HG03108 (cell line): ENCODE measurements around the gene COL4A2.

Experiments used
- ATAC-seq: cut with Tn5 transposase; IDR thresholded peaks from one replicate; pipeline ENCODE4 v1.9.1; 2021; ENCODE audit warnings: moderate library complexity; ENCODE audit not compliant: unreplicated experiment

The COL4A2 gene

GRCh38 chr13:110466266-110466915 lies 159.3 kb downstream of the COL4A2 start:
- no peak for ATAC-seq

- no peak for ATAC-seq
Observed at GRCh38 chr13:110467516-110468110, 160.5 kb downstream of the COL4A2 start.

DNA sequence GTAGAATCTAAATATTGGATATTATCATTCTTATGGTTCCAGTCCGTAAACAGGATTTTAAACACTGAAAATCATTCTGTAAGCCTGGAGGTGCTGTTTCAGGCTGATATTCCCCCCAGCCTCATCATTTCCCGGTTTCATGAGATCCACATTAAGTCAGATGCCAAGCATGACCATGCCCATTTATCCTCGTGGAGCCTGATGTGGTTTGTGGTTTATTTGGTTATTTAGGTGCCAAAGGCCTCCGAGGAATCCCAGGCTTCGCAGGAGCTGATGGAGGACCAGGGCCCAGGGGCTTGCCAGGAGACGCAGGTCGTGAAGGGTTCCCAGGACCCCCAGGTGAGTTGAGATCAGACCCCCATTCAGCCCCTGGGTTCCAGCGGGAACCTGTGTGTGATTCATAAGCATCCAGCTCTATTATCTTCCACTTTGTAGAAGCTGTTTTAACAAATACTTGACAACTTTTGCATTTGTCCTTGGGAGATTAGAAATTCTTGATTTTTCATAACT lies 162.0 kb downstream of the COL4A2 start:
- ATAC-seq: no peak

DNA sequence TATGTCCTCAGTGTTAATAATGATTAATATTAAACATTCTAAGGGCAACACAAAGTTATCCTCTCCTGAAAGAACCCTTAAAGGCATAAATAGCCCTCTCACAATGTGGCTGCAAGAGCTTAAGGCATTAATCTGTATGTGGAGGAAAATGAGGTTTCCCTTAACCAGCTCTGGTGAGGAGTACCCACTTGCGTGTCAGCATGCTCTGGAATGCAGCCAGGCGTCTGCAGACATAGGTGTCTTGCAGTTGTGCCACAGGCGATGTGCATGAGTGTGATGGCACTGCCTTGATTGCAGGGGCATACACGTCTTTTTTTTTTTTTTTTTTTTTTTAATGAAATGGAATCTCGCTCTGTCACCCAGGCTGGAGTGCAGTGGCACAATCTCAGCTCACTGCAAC lies 162.5 kb downstream of the COL4A2 start:
- ATAC-seq: no peak

DNA sequence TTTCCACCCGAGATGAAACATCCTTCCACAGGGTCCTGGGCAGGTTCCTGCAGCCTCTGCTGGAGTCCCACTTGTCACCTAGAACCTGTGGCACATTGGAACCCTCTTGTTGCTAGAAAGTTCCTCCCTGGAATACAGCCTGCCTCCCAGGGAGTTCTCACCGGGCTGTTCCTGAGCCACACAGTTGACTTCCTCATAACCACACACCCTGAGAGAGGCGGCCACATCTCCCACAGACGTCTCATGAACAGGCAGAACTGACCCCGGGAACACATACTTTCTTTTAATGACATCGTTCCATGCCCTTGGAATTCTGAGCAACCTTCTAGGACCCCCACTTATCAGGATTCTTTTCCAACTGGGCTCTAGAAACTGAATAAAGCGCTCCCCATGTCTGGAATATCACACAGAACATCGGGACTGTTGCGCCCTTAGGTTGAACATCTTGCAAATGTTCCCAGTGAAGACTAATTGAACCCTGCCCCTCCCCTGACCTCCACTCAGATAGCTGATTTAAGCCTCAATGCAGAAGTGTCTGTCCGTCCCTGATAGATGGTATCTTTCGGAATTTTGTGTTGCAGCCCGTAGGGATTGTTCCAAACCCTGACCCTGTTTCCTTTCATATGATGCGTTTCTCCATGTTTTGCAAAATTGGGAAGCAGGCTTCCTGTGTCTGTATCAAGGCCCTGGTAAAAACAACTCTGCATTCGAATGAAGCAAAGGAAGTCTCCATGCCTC lies 163.4 kb downstream of the COL4A2 start:
- ATAC-seq: no peak

DNA sequence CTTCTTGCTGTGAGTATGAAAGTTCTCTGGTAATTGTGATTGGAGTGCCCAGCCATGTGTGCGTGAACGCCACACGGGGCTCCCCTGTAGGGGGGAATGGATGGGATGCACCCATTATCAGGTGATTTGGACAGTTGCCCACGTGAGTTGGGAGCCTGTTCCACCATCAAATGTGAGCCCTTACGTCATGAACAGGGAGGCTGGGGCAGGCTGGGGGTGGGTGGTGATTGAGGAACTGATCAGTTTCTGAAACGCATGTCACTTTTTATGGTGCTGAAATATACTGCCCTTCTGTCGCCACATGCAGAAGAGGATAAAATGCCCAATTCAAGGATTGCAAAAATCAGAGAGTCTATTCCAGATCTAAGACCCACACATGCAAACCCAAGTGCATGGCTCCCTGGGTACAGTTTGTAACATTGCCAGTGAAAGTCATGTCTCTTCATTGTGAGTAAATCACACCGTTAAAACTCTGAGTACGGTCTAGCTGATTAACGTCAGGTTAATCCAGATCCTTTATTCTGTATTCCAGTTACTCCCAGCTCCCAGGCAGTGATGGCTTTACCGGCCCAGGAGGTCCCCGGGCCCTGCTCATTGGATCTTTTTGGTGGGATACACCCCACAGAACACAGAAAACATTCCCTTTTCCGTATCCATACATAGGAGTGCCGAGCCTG lies 164.2 kb downstream of the COL4A2 start:
- no peak for ATAC-seq

DNA sequence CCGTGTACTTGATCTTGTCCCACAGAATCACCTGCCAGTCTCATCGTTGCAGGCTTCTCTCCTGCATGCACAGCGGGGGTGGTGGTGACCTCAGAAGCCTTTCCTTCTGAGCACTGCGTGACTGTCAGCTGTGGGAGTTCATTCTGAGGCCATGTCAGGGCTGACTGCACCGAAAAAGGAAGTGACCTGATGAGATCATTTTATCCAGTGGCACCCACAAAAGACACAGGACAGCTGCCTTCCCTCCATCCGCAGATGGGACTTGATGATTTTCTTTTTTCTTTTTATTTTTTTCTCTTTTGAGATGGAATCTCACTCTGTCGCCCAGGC lies 164.7 kb downstream of the COL4A2 start:
- peak; percentile 99 for ATAC-seq

DNA sequence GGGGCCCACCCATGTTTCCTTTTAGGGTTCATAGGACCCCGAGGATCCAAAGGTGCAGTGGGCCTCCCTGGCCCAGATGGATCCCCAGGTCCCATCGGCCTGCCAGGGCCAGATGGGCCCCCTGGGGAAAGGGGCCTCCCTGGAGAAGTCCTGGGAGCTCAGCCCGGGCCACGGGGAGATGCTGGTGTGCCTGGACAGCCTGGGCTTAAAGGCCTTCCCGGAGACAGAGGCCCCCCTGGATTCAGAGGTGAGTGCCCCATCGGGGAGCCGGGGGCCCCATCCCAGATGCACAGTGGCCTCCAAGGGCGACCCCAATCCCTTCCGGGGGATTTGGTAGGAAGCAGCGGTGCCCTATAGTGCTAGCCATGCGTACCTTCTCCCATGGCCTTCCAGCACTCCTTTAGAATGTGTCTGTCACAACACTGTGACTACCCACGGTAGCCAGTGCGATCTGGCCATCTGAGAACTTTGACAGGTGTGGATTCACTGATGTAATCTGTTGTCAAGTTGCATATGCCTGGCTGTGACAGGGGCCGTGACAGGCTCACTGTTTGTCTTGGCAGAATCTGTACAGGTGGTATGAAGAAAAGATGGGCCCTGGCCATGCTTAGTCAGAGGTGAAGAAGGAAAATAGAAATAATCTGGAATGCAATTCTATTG lies 165.9 kb downstream of the COL4A2 start:
- no peak for ATAC-seq

- ATAC-seq: no peak
Observed at GRCh38 chr13:110474713-110475112, 167.6 kb downstream of the COL4A2 start.

- ATAC-seq: no peak
Observed at GRCh38 chr13:110475117-110475516, 168.0 kb downstream of the COL4A2 start.

- ATAC-seq: no peak
Observed at GRCh38 chr13:110475550-110476219, 168.6 kb downstream of the COL4A2 start.

DNA sequence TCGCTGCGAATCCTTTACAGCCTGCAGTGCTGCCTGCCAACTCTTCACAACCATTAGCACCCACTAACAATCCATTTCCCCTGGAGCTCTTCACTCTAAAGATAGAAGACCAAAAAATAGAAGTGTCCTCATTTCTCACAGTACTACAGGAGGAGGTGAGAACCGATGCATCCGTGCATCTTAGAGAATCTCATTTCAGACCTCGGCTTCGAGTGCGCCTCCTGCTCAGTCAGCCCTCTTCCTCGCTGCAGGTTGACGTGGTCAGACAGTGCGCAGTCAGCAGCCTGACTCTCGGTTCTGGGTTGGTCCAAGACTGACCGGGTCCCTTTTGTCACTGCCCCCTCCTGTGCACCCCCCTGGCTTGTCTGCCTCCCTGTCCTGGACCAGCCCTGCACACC lies 169.1 kb downstream of the COL4A2 start:
- ATAC-seq: no peak

DNA sequence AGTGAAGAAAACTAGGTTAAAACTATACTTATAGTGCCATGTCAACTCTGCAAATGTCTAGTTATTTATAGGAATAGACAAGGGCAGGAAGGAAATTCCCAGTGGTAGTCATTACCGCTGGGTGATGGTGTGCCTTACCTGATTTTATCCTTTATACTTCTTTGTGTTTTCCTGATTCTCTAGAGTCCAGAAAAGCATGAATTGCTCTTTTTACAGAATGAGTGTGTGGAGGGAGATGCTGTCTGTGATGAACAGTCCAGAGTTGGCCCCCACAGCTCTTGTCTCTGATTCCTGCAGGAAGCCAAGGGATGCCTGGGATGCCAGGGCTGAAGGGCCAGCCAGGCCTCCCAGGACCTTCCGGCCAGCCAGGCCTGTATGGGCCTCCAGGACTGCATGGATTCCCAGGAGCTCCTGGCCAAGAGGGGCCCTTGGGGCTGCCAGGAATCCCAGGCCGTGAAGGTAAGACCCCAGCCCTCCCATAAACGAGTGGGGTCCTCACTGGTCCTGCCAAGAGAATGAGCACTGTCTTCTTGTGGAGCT lies 170.7 kb downstream of the COL4A2 start:
- no peak for ATAC-seq

GRCh38 chr13:110478405-110479214 lies 171.5 kb downstream of the COL4A2 start:
- ATAC-seq: no peak

- ATAC-seq: no peak
Observed at GRCh38 chr13:110479215-110479545, 172.1 kb downstream of the COL4A2 start.

DNA sequence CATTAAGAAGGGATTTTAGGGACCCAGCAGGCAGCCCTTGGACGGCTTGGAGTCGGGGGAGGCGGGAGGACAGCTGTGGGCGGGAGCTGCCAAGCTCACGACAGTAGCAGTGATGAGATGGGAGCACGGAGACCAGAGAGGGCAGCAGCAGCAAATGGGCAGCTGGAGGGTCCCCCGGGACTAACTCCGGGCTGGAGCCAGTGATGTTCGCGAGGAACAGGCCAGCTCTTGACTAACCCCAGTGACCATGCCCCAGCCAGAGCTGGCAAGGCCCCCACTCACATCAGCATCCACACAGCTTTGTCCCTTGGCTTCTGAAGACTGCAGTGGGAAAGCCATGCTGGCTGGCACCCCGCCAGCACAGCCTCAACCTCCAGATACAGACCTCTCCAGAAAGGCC lies 172.6 kb downstream of the COL4A2 start:
- no peak for ATAC-seq

GRCh38 chr13:110480161-110480560 lies 173.1 kb downstream of the COL4A2 start:
- ATAC-seq: no peak

DNA sequence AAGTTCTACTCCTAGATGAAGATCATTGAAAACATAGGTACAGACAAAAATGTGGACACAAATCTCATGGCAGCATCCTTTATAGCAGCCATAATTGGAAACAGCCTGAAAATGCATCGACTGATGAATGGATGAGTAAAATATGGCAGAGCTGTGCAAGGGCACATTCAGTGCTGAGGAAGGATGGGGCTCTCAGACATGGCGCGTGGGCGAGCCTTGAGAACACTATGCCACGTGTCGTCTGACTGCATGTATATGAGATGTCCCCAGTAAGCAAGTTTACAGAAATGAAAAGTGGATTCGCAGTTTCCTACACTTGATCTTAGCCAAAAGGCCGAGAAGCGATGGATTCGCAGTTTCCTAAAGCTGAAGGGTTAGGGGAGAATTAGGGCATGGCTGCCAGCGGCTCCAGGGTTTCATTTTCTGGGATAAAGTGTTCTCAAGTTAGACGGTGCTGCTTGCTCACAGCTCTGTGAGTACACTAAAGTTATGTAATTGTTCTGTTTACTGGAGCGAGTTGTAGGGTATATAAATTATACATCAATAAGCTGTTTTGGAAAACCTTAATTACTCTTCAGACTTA lies 176.4 kb downstream of the COL4A2 start:
- ATAC-seq: no peak
